GM10248 (cell line): ENCODE results near the gene CACNA1H.

Experiments
- CTCF ChIA-PET: fragments of 300-600 bp; sonication (Branson Sonifier 250); formaldehyde crosslinking; extraction: SDS; loops from one replicate; lab custom pipeline; 2021; ENCODE audit warnings: antibody characterized with exemption; lab: Yijun Ruan, JAX
- POLR2A ChIA-PET: fragments of 350-650 bp; sonication (Branson Sonifier 250); formaldehyde crosslinking; extraction: SDS; loops from one replicate; lab custom pipeline; 2020; ENCODE audit warnings: antibody characterized with exemption; lab: Yijun Ruan, JAX
- DNase-seq: peaks from one replicate; pipeline ENCODE4 v3.0.0; 2012; ENCODE audit errors: extremely low spot score
- CTCF ChIP-seq: IDR thresholded peaks from 2 replicates; pipeline ENCODE4 v1.5.1; 2012; ENCODE audit warnings: mild to moderate bottlenecking, low read depth; ENCODE audit errors: extremely low read depth, missing control alignments, control extremely low read depth

CACNA1H gene

GRCh38 chr16:1131378-1131994, 21.4 kb upstream of the CACNA1H start:
- ChIA-PET CTCF (no interaction called here), POLR2A (no interaction called here)
- TF ChIP-seq CTCF, result no peak
- no peak for DNase-seq

DNA sequence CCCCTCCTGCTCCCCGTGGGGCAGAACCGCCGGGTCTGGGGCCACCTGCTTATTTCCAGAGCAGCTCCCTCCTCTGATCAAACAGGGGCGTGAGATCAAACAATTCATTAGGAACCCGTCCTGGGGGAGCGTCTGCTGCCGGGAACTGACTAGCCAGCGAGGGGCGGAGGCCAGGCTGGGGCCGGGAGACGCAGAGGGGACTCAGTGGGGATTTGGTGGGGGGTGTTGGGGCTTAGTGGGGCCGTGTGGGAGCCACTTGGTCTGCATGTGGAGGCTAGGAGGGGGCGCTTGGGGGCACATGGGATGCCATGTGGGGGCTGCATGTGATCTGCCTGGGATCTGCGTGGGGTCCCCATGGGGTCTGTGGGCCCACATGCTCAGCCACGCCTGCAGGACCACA, 20.5 kb upstream of the CACNA1H start:
- POLR2A ChIA-PET, result no interaction called here

GRCh38 chr16:1133271-1133670, 19.6 kb upstream of the CACNA1H start:
- DNase-seq, result no peak
- POLR2A ChIA-PET, result no interaction called here
- no peak for TF ChIP-seq CTCF
- CTCF ChIA-PET, result no interaction called here

More for the DNA sequence above, 20.5 kb upstream of the CACNA1H start:
- CTCF ChIA-PET, result no interaction called here
- TF ChIP-seq CTCF, result no peak
- DNase-seq, result no peak

DNA sequence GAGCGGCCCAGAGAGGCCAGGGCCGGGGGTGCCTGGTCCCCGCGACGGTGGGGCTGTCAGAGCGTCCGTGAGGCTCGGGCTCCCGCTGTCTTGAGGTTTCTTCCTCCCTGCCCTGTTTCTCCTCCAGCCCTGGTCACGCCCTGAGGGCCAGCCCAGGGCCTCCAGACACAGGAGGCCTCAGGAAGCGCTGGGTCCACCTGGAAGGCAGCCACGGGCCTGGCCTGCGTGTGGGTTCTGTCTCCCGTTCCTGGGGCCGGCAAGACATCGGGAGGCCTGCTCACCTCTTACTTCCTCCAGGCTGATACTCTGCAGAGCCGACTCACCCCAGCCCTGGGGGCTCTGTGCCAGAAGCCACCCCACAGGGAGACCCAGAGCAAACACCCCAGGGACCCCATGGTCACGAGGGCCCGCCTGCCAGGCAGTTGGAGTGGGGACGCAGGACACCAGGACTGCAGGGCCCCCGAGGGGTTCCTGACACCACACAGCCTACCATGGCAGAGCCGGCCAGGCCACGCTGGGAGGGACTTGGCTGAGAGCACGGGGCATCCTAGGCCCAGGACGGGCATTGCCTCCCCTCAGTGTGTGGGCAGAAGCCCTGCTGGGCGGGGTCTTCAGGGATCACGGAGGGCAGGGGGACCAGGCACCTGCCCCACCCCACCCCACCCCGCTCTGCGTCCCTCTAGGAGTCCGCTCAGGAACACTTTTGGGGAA, 18.9 kb upstream of the CACNA1H start:
- ChIA-PET POLR2A (no interaction called here), CTCF (no interaction called here)
- TF ChIP-seq CTCF, result no peak
- DNase-seq, result no peak

DNA sequence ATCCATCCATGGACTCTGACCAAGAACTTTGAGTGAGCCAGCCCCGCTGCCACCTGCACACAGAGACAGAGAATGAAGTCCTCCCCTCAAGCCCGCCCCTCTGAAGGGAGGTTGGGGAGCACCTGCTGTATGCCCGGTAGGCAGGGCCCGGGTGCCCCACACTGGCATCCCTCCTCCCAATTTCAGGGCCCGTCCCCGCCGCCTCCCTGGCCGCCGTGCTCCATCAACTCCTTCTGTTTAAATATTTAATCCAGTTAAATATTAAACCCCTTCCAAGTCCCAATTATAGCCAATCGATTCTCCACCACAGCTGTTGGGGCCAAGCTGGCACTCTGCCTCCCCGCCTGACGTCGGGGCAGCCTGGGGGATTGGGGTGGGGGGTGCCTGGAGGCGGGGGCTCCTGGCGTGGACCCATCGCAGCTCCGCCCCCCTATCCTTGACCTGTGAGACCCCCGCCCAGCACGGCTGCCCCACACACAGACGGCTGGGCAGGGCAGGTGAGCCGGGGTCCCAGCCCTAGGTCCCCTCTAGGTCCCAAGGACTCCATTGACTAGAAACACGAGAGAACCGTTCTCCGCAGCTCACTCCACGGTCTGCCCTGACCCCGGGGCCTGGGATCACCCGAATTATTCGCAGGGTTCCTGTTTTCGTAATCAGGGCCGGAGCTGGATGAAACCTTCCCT, 18.0 kb upstream of the CACNA1H start:
- ChIA-PET CTCF (no interaction called here), POLR2A (no interaction called here)
- TF ChIP-seq CTCF, result no peak
- no peak for DNase-seq

GRCh38 chr16:1135459-1135825, 17.5 kb upstream of the CACNA1H start:
- TF ChIP-seq CTCF, result no peak
- DNase-seq, result no peak
- ChIA-PET POLR2A (no interaction called here), CTCF (no interaction called here)
